Testis (tissue), 3 donors: ENCODE data around the gene DIO1. TPM values are rescaled to one million over a fixed set of nuclear protein-coding genes. Genes with fewer than 3 reads are reported as not detected.

Experiments used
- DNase-seq: peaks from one replicate; pipeline ENCODE4 v3.0.0-alpha.2; 2019
- H3K27ac ChIP-seq, 2 donors: fragments of 200-600 bp; sonication (generic); one replicate each; pipeline ENCODE4 v1.5.1; 2019
- H3K27me3 ChIP-seq: fragments of 200-600 bp; sonication (generic); one replicate; pipeline ENCODE4 v1.5.1; 2019
- H3K36me3 ChIP-seq: fragments of 200-600 bp; sonication (generic); one replicate; pipeline ENCODE4 v1.5.1; 2017; ENCODE audit warnings: low read depth; ENCODE audit errors: missing control alignments
- H3K4me1 ChIP-seq: fragments of 200-600 bp; sonication (generic); one replicate; pipeline ENCODE4 v1.5.1; 2019
- H3K4me3 ChIP-seq, 2 donors: fragments of 200-600 bp; sonication (generic); one replicate each; pipeline ENCODE4 v1.5.1; 2017 to 2019
- H3K9me3 ChIP-seq: fragments of 200-600 bp; sonication (generic); one replicate; pipeline ENCODE4 v1.5.1; 2017
- POLR2A ChIP-seq: fragments of 450-650 bp; IDR thresholded peaks from one replicate; pipeline ENCODE4 v1.6.1; 2017; ENCODE audit warnings: antibody characterized with exemption, mild to moderate bottlenecking, moderate library complexity
- WGBS, 2 donors: methylation state at CpG; one replicate each; pipeline ENCODE4 v1.1.5; 2018; 5-methylcytosine and 5-hydroxymethylcytosine counted together
- intact Hi-C: fragments of 100-400 bp; cut with DNase I; formaldehyde crosslinking; loops from one replicate; pipeline ENCODE4 v1.15.1; 2023; ENCODE audit warnings: low total_unique reads
- polyA plus RNA-seq: library from polyadenylated mRNA; stranded (reverse); fragments of 350-450 nt; fragmentation: Illumina TruSeq; extraction: RNeasy Lipid Tissue Mini Kit (QIAGEN cat#74804); gene quantifications from one replicate; pipeline ENCODE4 v1.2.3, GENCODE V29; 2014; ENCODE audit warnings: low read depth, low replicate concordance; ENCODE audit not compliant: insufficient read depth
- total RNA-seq, 2 donors: library from RNA; depleted of rRNA; stranded (reverse); fragments of >200 nt; gene quantifications; one replicate each; pipeline ENCODE4 v1.2.3, GENCODE V29; 2016
- TF ChIP-seq, protein P1 (sequence below), 3 experiments: fragments of 450-650 bp in 2 of 3; fragments of 200-600 bp in 1 of 3; sonication (generic) in 1 of 3; IDR thresholded peaks; one replicate each; pipeline ENCODE4 v1.5.1; 2016 to 2019; ENCODE audit warnings: antibody characterized with exemption in 3 of 3, mild to moderate bottlenecking in 2 of 3, moderate library complexity in 1 of 3

Gene DIO1
- total and polyA plus RNA-seq, 3 donors from 2014 or later = 0.81 to 1.7 TPM; not detected in 1

DNA sequence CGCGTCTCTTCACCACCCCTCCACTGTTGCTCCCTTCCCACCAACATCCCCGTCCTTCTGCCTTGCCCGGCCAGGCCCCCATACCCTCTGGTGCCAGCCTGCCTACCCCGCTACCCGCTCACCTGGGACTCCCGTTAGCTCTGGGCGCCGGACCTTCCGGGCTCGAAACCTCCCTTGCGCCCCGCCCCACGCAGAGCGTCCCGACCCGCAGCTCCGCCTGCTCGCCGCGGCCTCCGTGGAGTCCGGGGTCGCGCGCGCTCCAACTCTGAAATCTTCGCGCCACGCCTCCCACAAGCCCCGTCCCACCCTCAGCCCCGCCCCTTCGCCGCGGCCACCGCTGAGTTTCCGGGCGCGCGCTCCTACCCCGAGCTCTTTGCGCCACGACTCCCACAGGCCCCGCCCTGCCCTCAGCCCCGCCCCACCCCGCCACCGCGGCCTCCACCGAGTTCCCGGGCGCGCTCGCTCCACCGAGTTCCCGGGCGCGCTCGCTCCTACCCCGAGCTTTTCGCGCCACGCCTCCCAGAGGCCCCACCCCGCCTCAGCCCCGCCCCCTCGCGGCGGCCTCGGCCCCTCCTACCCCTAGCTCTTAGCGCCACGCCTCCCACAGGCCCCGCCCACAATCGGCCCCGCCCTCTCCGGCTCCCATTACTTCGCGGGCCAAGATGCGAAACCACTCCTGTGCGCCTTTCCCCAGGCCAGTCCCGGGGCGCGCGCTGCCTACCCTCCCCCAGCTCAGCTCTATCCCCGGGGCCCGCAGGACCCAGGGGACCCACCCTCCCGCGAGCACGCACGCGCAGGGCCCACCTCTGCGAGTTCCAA is 51.7 kb downstream of the DIO1 start, which contains the start of gene IFT25:
Gene IFT25, minus strand, starts transcription at position 267 of the 819 bp plus-strand sequence. CDS start 5,617 bp downstream, outside the sequence.
- Histone ChIP-seq H3K36me3 (no peaks in the 10 kb centered on the region), H3K4me1 (peaks cover 24% of the 10 kb centered on the region), H3K27me3 (no peaks in the 10 kb centered on the region), H3K9me3 (no peaks in the 10 kb centered on the region), H3K4me3 (peak within 1 kb of the TSS; percentile 93 to 97), H3K27ac (peak within 1 kb of the TSS; percentile 93 to 95)
- 1% methylated on average over 26 to 82 of the region's 90 CpGs for WGBS, 2 donors
- intact Hi-C loops = no loop called here
- peak; percentile 98 for DNase-seq
- peak; percentile 70 for TF ChIP-seq POLR2A
- TF ChIP-seq, protein P1, sequence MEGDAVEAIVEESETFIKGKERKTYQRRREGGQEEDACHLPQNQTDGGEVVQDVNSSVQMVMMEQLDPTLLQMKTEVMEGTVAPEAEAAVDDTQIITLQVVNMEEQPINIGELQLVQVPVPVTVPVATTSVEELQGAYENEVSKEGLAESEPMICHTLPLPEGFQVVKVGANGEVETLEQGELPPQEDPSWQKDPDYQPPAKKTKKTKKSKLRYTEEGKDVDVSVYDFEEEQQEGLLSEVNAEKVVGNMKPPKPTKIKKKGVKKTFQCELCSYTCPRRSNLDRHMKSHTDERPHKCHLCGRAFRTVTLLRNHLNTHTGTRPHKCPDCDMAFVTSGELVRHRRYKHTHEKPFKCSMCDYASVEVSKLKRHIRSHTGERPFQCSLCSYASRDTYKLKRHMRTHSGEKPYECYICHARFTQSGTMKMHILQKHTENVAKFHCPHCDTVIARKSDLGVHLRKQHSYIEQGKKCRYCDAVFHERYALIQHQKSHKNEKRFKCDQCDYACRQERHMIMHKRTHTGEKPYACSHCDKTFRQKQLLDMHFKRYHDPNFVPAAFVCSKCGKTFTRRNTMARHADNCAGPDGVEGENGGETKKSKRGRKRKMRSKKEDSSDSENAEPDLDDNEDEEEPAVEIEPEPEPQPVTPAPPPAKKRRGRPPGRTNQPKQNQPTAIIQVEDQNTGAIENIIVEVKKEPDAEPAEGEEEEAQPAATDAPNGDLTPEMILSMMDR (IDR thresholded peaks at IDR 0.05) = no peak

DNA sequence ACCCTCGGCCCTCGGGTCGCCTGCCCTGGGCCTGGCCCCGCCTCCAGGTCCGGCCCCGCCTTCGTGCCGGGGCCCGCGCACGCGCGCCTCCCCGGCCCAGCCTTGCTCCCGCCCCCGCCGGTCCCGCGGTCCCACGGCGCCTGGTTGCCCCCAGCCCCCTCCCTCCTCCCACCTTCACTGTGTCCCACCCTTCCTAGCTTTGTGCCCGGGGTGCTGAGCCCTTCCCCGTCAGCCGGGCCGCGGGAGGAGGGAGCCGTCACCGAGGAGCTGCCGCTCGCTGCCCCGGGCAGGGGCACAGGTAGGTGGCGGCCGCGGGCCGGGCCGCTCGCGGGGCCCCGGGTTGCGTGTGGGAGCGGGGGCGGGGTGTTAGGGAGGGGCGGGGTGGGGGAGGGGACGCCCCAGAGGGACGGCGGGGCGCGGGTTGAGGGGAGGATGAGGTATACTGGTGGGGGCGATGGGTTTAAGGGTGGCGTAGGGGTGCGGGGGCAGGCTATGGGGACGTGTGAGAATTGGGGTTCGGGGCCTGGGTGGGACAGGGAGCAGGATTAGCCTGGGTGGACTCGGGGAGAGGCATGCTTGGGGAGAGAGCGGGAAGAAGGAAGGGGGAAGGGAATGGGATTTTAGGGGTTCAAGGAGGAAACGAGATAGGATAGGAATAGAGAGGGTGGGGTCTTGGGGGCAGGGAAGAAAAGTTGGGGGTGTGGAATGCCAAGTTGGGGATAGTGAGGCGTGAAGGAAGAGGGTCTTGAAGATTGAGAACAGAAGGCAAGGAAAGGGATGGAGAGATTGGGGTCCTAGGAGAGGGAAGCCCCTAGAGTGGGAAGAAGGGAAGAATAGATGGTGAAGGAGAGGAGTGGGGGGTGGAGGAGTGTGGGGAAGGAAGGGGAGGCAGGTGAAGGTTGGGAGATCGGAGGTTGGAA is 52.5 kb downstream of the DIO1 start, which contains the start of gene LRRC42:
Gene LRRC42, plus strand, starts transcription at position 99 of the 920 bp plus-strand sequence. CDS start 5,650 bp downstream, outside the sequence.
- DNase-seq = no peak
- Histone ChIP-seq H3K27me3 (no peaks in the 10 kb centered on the region), H3K36me3 (no peaks in the 10 kb centered on the region), H3K4me3 (peak within 1 kb of the TSS; percentile 93 to 97), H3K9me3 (no peaks in the 10 kb centered on the region), H3K4me1 (peaks cover 24% of the 10 kb centered on the region), H3K27ac (peak within 1 kb of the TSS; percentile 93 to 95)
- 1 to 3% methylated on average over 24 to 50 of the region's 58 CpGs for WGBS, 2 donors
- intact Hi-C loops = no loop called here
- no peak for TF ChIP-seq POLR2A
- TF ChIP-seq, protein P1 (IDR thresholded peaks at IDR 0.05) = peak in 1 of 3 experiments; percentile 13

DNA sequence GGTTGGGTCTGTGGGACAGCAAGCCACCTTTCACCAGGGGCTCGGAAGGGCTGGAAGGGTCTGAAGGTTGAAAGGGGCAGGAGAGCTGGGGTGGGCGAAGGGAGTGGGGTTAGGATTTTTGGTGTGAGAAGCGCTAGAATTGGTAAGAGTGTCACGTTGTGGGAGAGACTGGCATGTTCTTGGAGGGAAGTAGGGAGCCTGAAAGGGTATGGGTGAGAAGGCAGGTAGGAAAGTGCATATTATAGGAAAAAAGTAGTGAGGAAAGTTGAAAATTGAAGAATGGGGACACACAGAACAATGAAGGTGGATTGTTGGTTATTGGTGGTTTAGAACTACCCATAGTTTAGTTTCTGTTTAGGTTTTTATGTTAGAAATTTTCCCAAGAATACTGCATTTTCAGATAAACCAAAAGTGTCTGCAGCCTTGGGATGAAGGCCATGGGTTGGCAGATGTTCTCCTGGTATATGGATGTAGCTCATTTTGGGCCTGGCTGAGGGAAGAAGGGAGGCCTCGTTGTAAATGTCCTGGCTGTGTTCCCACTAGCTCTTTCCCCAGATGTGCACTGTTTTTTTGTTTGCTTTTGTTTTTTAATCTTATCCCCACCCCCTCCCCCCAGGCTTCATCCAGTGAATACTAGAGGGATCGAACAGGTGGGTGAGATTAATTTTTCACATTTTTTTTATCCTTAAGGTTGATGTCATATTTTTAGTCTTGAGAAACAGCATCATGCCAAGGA is 53.4 kb downstream of the DIO1 start:
- H3K4me3 ChIP-seq = peak overlapping the region; percentile 93 to 97
- intact Hi-C loops = no loop called here
- no peaks in the 10 kb centered on the region for H3K27me3 ChIP-seq
- peak overlapping the region; percentile 93 to 95 for H3K27ac ChIP-seq
- no peaks in the 10 kb centered on the region for H3K36me3 ChIP-seq
- peaks cover 24% of the 10 kb centered on the region for H3K4me1 ChIP-seq
- peak; percentile 31 for DNase-seq
- TF ChIP-seq, protein P1 (IDR thresholded peaks at IDR 0.05) = no peak
- TF ChIP-seq POLR2A = no peak
- WGBS, 2 donors = 33 to 36% methylated on average over 6 of the region's 6 CpGs
- no peaks in the 10 kb centered on the region for H3K9me3 ChIP-seq

DNA sequence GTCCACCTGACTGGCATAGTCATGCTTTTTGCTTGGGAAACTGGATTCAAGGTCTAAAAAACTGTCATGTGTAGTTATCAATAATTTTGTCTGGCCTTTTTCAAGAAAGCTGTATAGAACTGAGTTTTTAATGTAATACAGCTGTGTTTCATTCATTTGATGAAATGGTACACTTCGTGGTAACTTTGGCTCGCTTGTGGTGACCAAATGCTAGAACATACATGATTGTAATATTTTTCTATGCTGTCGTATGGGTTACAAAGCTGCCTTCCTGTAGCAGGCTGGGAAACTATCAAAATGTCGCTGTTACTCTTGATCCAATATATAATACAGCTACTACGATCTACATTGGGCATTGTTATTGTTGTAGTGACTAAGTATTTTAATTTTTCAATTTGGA is 54.3 kb downstream of the DIO1 start:
- peaks cover 24% of the 10 kb centered on the region for H3K4me1 ChIP-seq
- H3K27ac ChIP-seq = no peak overlapping the region

More for the DNA sequence above, 54.3 kb downstream of the DIO1 start:
- TF ChIP-seq, protein P1 (IDR thresholded peaks at IDR 0.05) = no peak
- no peak for TF ChIP-seq POLR2A
- WGBS, 2 donors = 84 to 88% methylated on average over 5 of the region's 5 CpGs
- Histone ChIP-seq H3K36me3 (no peaks in the 10 kb centered on the region), H3K4me3 (no peak overlapping the region), H3K27me3 (no peaks in the 10 kb centered on the region), H3K9me3 (no peaks in the 10 kb centered on the region)
- DNase-seq = no peak
- intact Hi-C loops = no loop called here
